ENCODE measurements around the gene GNAO1. TPM values are rescaled to one million over a fixed set of nuclear protein-coding genes. Genes with fewer than 3 reads are reported as not detected.

GNAO1 gene
- total and polyA plus RNA-seq, 2 donors (not counting 1 experiment from before 2014, with no cell fraction given): 0.13 to 5.1 TPM

- Histone ChIP-seq H2AFZ (ENCODE audit: insufficient read depth, low read depth, low read length, poor library complexity, severe bottlenecking) (no peak overlapping the region), H3K9me3 (ENCODE audit: control extremely low read depth in 1 of 3, control insufficient read depth in 2 of 3, insufficient read depth in 1 of 3, low read length in 2 of 3) (no peaks in the 10 kb centered on the region), H3K4me1 (ENCODE audit: control insufficient read depth in 2 of 2, insufficient read depth in 2 of 2, low read length in 2 of 2) (peaks cover 0 to 11% of the 10 kb centered on the region in 2 donors), H3K79me2 (ENCODE audit: control insufficient read depth, insufficient read depth, low read length) (no peaks in the 10 kb centered on the region), H3K4me2 (replicated peaks; ENCODE audit: low read depth, low read length, poor library complexity, severe bottlenecking) (no peak overlapping the region), H3K36me3 (replicated peaks in 1 of 2; ENCODE audit: control extremely low read depth in 1 of 2, control insufficient read depth in 1 of 2, extremely low read depth in 1 of 2, insufficient read depth in 2 of 2, low read length in 1 of 2) (no peaks in the 10 kb centered on the region), H3K9ac (ENCODE audit: low read length) (no peak overlapping the region), H3K27ac (ENCODE audit: low read length in 2 of 2) (no peak overlapping the region), H3K27me3 (replicated peaks in 1 of 4; ENCODE audit: control extremely low read depth in 1 of 4, control insufficient read depth in 3 of 4, insufficient read depth in 4 of 4, low read length in 3 of 4) (peaks cover 0 to 3% (median 0%) of the 10 kb centered on the region in 4 experiments), H3K4me3 (ENCODE audit: control extremely low read depth in 1 of 5, extremely low read depth in 1 of 5, insufficient read depth in 1 of 5, low read depth in 2 of 5, low read length in 4 of 5) (no peak overlapping the region), H4K20me1 (ENCODE audit: control insufficient read depth, insufficient read depth, low read length, poor library complexity, severe bottlenecking) (no peaks in the 10 kb centered on the region)
- 65% methylated on average over 8 of the region's 9 CpGs for WGBS (ENCODE audit: insufficient coverage)
- ChIA-PET CTCF (no interaction called here), POLR2A (no interaction called here)
- no peaks in the 10 kb centered on the region for H3K9me3 Mint-ChIP-seq (ENCODE audit: insufficient read depth)
- H3K4me1 Mint-ChIP-seq: peaks cover 18% of the 10 kb centered on the region
- no peak for TF ChIP-seq CTCF (IDR thresholded peaks at IDR 0.05)
- no peak for TF ChIP-seq EZH2 (IDR thresholded peaks at IDR 0.05; ENCODE audit: borderline replicate concordance, insufficient read depth, low read depth, low read length, poor library complexity, severe bottlenecking)
- no peak overlapping the region for H3K27ac Mint-ChIP-seq
- DNase-seq (peak; percentile 22), ATAC-seq (ENCODE audit: low read depth) (no peak)
- H3K4me3 Mint-ChIP-seq: no peak overlapping the region
- intact Hi-C loops (cut with micrococcal nuclease): no loop called here
- peaks cover 13% of the 10 kb centered on the region for H3K27me3 Mint-ChIP-seq
These were observed 35.7 kb downstream of the GNAO1 start for GRCh38 chr16:56226845-56227525.

GRCh38 chr16:56227936-56228335 is 36.6 kb downstream of the GNAO1 start:
- Histone ChIP-seq H4K20me1 (ENCODE audit: control insufficient read depth, insufficient read depth, low read length, poor library complexity, severe bottlenecking) (no peaks in the 10 kb centered on the region), H3K4me1 (ENCODE audit: control insufficient read depth in 2 of 2, insufficient read depth in 2 of 2, low read length in 2 of 2) (peaks cover 0 to 11% of the 10 kb centered on the region in 2 donors), H3K9ac (ENCODE audit: low read length) (no peak overlapping the region), H3K4me3 (ENCODE audit: control extremely low read depth in 1 of 5, extremely low read depth in 1 of 5, insufficient read depth in 1 of 5, low read depth in 2 of 5, low read length in 4 of 5) (no peak overlapping the region), H3K79me2 (ENCODE audit: control insufficient read depth, insufficient read depth, low read length) (no peaks in the 10 kb centered on the region), H3K4me2 (replicated peaks; ENCODE audit: low read depth, low read length, poor library complexity, severe bottlenecking) (no peak overlapping the region), H3K9me3 (ENCODE audit: control extremely low read depth in 1 of 3, control insufficient read depth in 2 of 3, insufficient read depth in 1 of 3, low read length in 2 of 3) (no peaks in the 10 kb centered on the region), H3K36me3 (replicated peaks in 1 of 2; ENCODE audit: control extremely low read depth in 1 of 2, control insufficient read depth in 1 of 2, extremely low read depth in 1 of 2, insufficient read depth in 2 of 2, low read length in 1 of 2) (no peaks in the 10 kb centered on the region), H3K27me3 (replicated peaks in 1 of 4; ENCODE audit: control extremely low read depth in 1 of 4, control insufficient read depth in 3 of 4, insufficient read depth in 4 of 4, low read length in 3 of 4) (no peaks in the 10 kb centered on the region), H2AFZ (ENCODE audit: insufficient read depth, low read depth, low read length, poor library complexity, severe bottlenecking) (no peak overlapping the region), H3K27ac (ENCODE audit: low read length in 2 of 2) (no peak overlapping the region)
- no peak overlapping the region for H3K27ac Mint-ChIP-seq
- ChIA-PET CTCF (no interaction called here), POLR2A (no interaction called here)
- no peak for ATAC-seq (ENCODE audit: low read depth)
- no peak for DNase-seq
- H3K9me3 Mint-ChIP-seq (ENCODE audit: insufficient read depth): no peaks in the 10 kb centered on the region
- H3K4me1 Mint-ChIP-seq: peaks cover 18% of the 10 kb centered on the region
- H3K4me3 Mint-ChIP-seq: no peak overlapping the region
- intact Hi-C loops (cut with micrococcal nuclease): no loop called here
- no peak for TF ChIP-seq CTCF (IDR thresholded peaks at IDR 0.05)
- TF ChIP-seq EZH2 (IDR thresholded peaks at IDR 0.05; ENCODE audit: borderline replicate concordance, insufficient read depth, low read depth, low read length, poor library complexity, severe bottlenecking): no peak
- peaks cover 9% of the 10 kb centered on the region for H3K27me3 Mint-ChIP-seq
- 93% methylated on average over 6 of the region's 6 CpGs for WGBS (ENCODE audit: insufficient coverage)

All from B cell (primary cell).